Measurements from ENCODE around the gene AMER3.

The AMER3 gene

GRCh38 chr2:130740671-130741070, 14.7 kb upstream of the AMER3 start:
- no peak for DNase-seq (ENCODE audit: low spot score)
- TF ChIP-seq CTCF (IDR thresholded peaks at IDR 0.05; ENCODE audit: extremely low read depth, missing control alignments) = no peak

- TF ChIP-seq CTCF (IDR thresholded peaks at IDR 0.05; ENCODE audit: extremely low read depth, missing control alignments) = no peak
- DNase-seq (ENCODE audit: low spot score) = no peak
These were observed 12.1 kb upstream of the AMER3 start for GRCh38 chr2:130743278-130743677.

- no peak for TF ChIP-seq CTCF (IDR thresholded peaks at IDR 0.05; ENCODE audit: extremely low read depth, missing control alignments)
These were observed 10.8 kb upstream of the AMER3 start for GRCh38 chr2:130744287-130745117.

GRCh38 chr2:130749078-130749477, 6.3 kb upstream of the AMER3 start:
- no peak for TF ChIP-seq CTCF (IDR thresholded peaks at IDR 0.05; ENCODE audit: extremely low read depth, missing control alignments)

More at GRCh38 chr2:130744287-130745117, 10.8 kb upstream of the AMER3 start:
- no peak for DNase-seq (ENCODE audit: low spot score)

GRCh38 chr2:130749641-130750040, 5.7 kb upstream of the AMER3 start:
- TF ChIP-seq CTCF (IDR thresholded peaks at IDR 0.05; ENCODE audit: extremely low read depth, missing control alignments) = no peak
- DNase-seq (ENCODE audit: low spot score) = no peak

More at GRCh38 chr2:130749078-130749477, 6.3 kb upstream of the AMER3 start:
- DNase-seq (ENCODE audit: low spot score) = no peak

GRCh38 chr2:130754811-130755210, 529 bp upstream of the AMER3 start:
- TF ChIP-seq CTCF (IDR thresholded peaks at IDR 0.05; ENCODE audit: extremely low read depth, missing control alignments) = no peak
- DNase-seq (ENCODE audit: low spot score) = no peak

- DNase-seq (ENCODE audit: low spot score) = peak; percentile 80
- no peak for TF ChIP-seq CTCF (IDR thresholded peaks at IDR 0.05; ENCODE audit: extremely low read depth, missing control alignments)
These were observed 923 bp downstream of the AMER3 start for GRCh38 chr2:130756053-130756873.
